Retinal pigment epithelial cell (primary cell): Measurements from ENCODE around the gene PRR5L.

Source experiments
- DNase-seq: peaks from one replicate; pipeline ENCODE4 v3.0.0-alpha.2; 2010; ENCODE audit warnings: low read depth
- H3K4me3 ChIP-seq: 2 replicates; pipeline ENCODE4 v1.5.1; 2011; ENCODE audit warnings: mild to moderate bottlenecking, low read length, control low read depth, moderate library complexity
- CTCF ChIP-seq: conservative IDR thresholded peaks from 2 replicates; pipeline ENCODE4 v1.5.1; 2011; ENCODE audit warnings: low read depth, low read length, control low read depth, inconsistent platforms

PRR5L gene

GRCh38 chr11:36465449-36466163 is 169.5 kb downstream of the PRR5L start:
- DNase-seq, result peak; percentile 79
- no peak for TF ChIP-seq CTCF

GRCh38 chr11:36467012-36467411 is 170.9 kb downstream of the PRR5L start:
- no peak for DNase-seq
- no peak overlapping the region for H3K4me3 ChIP-seq
- TF ChIP-seq CTCF, result no peak

More at GRCh38 chr11:36465449-36466163, 169.5 kb downstream of the PRR5L start:
- H3K4me3 ChIP-seq, result no peak overlapping the region

- DNase-seq, result no peak
- no peak overlapping the region for H3K4me3 ChIP-seq
- no peak for TF ChIP-seq CTCF
Measured at GRCh38 chr11:36467916-36468315, 171.8 kb downstream of the PRR5L start.

GRCh38 chr11:36469063-36469462 is 173.0 kb downstream of the PRR5L start:
- DNase-seq, result no peak
- no peak overlapping the region for H3K4me3 ChIP-seq
- peak; percentile 72 for TF ChIP-seq CTCF

- peak; percentile 97 for DNase-seq
- TF ChIP-seq CTCF, result no peak
- no peak overlapping the region for H3K4me3 ChIP-seq
Measured at GRCh38 chr11:36469881-36470802, 174.1 kb downstream of the PRR5L start.

GRCh38 chr11:36471577-36471976 is 175.5 kb downstream of the PRR5L start:
- no peak for DNase-seq
- H3K4me3 ChIP-seq, result no peak overlapping the region
- no peak for TF ChIP-seq CTCF

- TF ChIP-seq CTCF, result no peak
- DNase-seq, result no peak
- H3K4me3 ChIP-seq, result no peak overlapping the region
Measured at GRCh38 chr11:36475192-36475591, 179.1 kb downstream of the PRR5L start.
